BE2C (cell line): ENCODE measurements around the gene LDLR.
"Not testable (repeated sequence)": the region's sequence is repeated elsewhere in the genome, so short reads cannot be mapped to it uniquely, and the experiment has no call there.

Experiments used
- DNase-seq: peaks from one replicate; pipeline ENCODE4 v3.0.0-alpha.2; 2020
- H3K27me3 ChIP-seq: fragments of 250-450 bp; sonication (Bioruptor Pico); 2 replicates; pipeline ENCODE4 v1.5.1; 2020; ENCODE audit warnings: mild to moderate bottlenecking
- H3K36me3 ChIP-seq: fragments of 250-450 bp; sonication (Bioruptor Pico); 2 replicates; pipeline ENCODE4 v1.5.1; 2020; ENCODE audit warnings: mild to moderate bottlenecking
- H3K4me1 ChIP-seq: fragments of 250-450 bp; sonication (Bioruptor Pico); 2 replicates; pipeline ENCODE4 v1.5.1; 2020
- H3K4me3 ChIP-seq: 2 replicates; pipeline ENCODE4 v1.5.1; 2011; ENCODE audit warnings: low read depth, low read length
- H3K9me3 ChIP-seq: fragments of 250-450 bp; sonication (Bioruptor Pico); 2 replicates; pipeline ENCODE4 v1.5.1; 2020
- CTCF ChIP-seq: IDR thresholded peaks from 2 replicates; pipeline ENCODE4 v1.5.1; 2012; ENCODE audit warnings: mild to moderate bottlenecking, low read depth, low read length

Gene LDLR

DNA sequence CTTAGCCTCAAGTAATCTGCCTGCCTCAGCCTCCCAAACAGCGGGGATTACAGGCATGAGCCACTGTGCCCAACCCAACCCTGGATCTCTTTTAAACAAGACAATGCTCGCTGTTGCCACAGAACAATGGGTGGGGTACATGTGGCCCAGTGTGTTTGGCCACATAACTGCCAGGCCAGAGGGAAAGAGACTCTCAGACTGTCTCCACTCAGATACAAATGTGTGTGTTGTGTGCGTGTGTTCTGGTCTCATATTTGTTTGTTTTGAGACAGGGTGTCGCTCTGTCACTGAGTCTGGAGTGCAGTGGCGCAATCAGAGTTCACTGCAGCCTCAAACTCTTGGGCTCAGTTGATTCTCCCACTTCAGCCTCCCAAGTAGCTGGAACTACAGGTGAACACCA lies 25.8 kb downstream of the LDLR start:
- H3K27me3 ChIP-seq: no peaks in the 10 kb centered on the region
- no peaks in the 10 kb centered on the region for H3K4me1 ChIP-seq
- TF ChIP-seq CTCF: no peak
- H3K36me3 ChIP-seq: peaks cover 97% of the 10 kb centered on the region
- no peak overlapping the region for H3K4me3 ChIP-seq
- no peaks in the 10 kb centered on the region for H3K9me3 ChIP-seq
- DNase-seq: no peak

DNA sequence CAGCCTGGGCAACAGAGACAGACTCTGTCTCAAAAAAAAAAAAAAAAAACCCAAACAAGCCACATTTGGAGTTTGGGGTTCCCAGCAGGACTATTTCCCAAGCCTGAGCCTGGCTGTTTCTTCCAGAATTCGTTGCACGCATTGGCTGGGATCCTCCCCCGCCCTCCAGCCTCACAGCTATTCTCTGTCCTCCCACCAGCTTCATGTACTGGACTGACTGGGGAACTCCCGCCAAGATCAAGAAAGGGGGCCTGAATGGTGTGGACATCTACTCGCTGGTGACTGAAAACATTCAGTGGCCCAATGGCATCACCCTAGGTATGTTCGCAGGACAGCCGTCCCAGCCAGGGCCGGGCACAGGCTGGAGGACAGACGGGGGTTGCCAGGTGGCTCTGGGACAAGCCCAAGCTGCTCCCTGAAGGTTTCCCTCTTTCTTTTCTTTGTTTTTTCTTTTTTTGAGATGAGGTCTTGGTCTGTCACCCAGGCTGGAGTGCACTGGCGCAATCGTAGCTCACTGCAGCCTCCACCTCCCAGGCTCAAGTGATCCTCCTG lies 26.7 kb downstream of the LDLR start:
- H3K9me3 ChIP-seq: no peaks in the 10 kb centered on the region
- no peaks in the 10 kb centered on the region for H3K4me1 ChIP-seq
- H3K27me3 ChIP-seq: no peaks in the 10 kb centered on the region
- DNase-seq: no peak
- TF ChIP-seq CTCF: no peak
- peaks cover 97% of the 10 kb centered on the region for H3K36me3 ChIP-seq
- no peak overlapping the region for H3K4me3 ChIP-seq

DNA sequence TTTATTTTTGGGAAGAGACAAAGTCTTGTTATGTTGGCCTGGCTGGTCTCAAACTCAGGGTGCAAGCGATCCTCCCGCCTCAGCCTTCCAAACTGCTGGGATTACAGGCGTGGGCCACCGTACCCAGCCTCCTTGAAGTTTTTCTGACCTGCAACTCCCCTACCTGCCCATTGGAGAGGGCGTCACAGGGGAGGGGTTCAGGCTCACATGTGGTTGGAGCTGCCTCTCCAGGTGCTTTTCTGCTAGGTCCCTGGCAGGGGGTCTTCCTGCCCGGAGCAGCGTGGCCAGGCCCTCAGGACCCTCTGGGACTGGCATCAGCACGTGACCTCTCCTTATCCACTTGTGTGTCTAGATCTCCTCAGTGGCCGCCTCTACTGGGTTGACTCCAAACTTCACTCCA lies 27.2 kb downstream of the LDLR start:
- no peaks in the 10 kb centered on the region for H3K9me3 ChIP-seq

DNA sequence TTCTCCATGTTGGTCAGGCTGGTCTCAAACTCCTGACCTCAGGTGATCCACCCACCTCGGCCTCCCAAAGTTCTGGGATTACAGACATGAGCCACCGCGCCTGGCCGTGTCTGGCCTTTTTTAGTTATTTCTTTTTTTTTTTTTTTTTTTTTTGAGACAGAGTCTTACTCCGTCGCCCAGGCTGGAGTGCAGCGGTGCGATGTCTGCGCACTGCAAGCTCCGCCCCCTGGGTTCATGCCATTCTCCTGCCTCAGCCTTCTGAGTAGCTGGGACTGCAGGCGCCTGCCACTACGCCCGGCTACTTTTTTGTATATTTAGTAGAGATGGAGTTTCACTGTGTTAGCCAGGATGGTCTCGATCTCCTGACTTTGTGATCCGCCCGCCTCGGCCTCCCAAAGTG lies 32.7 kb downstream of the LDLR start:
- H3K27me3 ChIP-seq, H3K9me3 ChIP-seq, H3K4me1 ChIP-seq, DNase-seq, H3K4me3 ChIP-seq: not testable (repeated sequence)
- peaks cover 82% of the 10 kb centered on the region for H3K36me3 ChIP-seq

More for the DNA sequence above, 27.2 kb downstream of the LDLR start:
- Histone ChIP-seq H3K36me3 (peaks cover 93% of the 10 kb centered on the region), H3K4me3 (no peak overlapping the region), H3K27me3 (no peaks in the 10 kb centered on the region), H3K4me1 (no peaks in the 10 kb centered on the region)
- TF ChIP-seq CTCF: no peak
- DNase-seq: no peak

GRCh38 chr19:11123114-11123513 lies 33.9 kb downstream of the LDLR start:
- no peaks in the 10 kb centered on the region for H3K27me3 ChIP-seq
- no peak for TF ChIP-seq CTCF
- H3K9me3 ChIP-seq: no peaks in the 10 kb centered on the region
- no peak for DNase-seq
- H3K4me1 ChIP-seq: no peaks in the 10 kb centered on the region
- no peak overlapping the region for H3K4me3 ChIP-seq
- peaks cover 84% of the 10 kb centered on the region for H3K36me3 ChIP-seq

DNA sequence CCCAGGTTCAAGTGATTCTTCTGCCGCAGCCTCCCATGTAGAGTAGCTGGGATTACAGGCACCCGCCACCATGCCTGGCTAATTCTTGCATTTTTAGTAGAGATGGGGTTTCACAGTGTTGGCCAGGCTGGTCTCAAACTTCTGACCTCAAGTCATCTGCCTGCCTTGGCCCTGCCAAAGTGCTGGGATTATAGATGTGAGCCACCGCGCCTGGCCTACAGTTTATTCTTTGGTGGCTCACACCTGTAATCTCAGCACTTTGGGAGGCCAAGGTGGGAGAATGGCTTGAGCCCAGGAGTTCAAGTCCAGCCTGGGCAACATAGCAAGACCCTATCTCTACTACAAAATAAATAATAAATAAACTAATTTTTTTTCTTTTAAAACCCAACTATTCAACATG lies 34.9 kb downstream of the LDLR start:
- H3K4me1 ChIP-seq, DNase-seq, H3K27me3 ChIP-seq, H3K9me3 ChIP-seq, H3K4me3 ChIP-seq: not testable (repeated sequence)
- peaks cover 84% of the 10 kb centered on the region for H3K36me3 ChIP-seq

- Histone ChIP-seq H3K27me3 (no peaks in the 10 kb centered on the region), H3K4me3 (no peak overlapping the region), H3K9me3 (no peaks in the 10 kb centered on the region), H3K4me1 (no peaks in the 10 kb centered on the region), H3K36me3 (peaks cover 82% of the 10 kb centered on the region)
- peak; percentile 85 for TF ChIP-seq CTCF
- peak; percentile 82 for DNase-seq
These were observed 36.9 kb downstream of the LDLR start for GRCh38 chr19:11125994-11126685.
